HG03469 (cell line): ENCODE measurements around the gene HMG20B.
"Not testable (repeated sequence)": the region's sequence is repeated elsewhere in the genome, so short reads cannot be mapped to it uniquely, and the experiment has no call there.

ENCODE experiments used
- ATAC-seq: cut with Tn5 transposase; IDR thresholded peaks from one replicate; pipeline ENCODE4 v1.9.1; 2021; ENCODE audit warnings: mild to moderate bottlenecking, moderate library complexity, moderate number of reproducible peaks; ENCODE audit not compliant: unreplicated experiment

The HMG20B gene

GRCh38 chr19:3554254-3555083 is 18.3 kb upstream of the HMG20B start:
- no peak for ATAC-seq

- no peak for ATAC-seq
These were observed 16.9 kb upstream of the HMG20B start for GRCh38 chr19:3555653-3556422.

- no peak for ATAC-seq
These were observed 16.2 kb upstream of the HMG20B start for GRCh38 chr19:3556423-3556977.

- ATAC-seq = peak; percentile 10
These were observed 15.7 kb upstream of the HMG20B start for GRCh38 chr19:3556978-3557460.

- ATAC-seq = peak; percentile 62
These were observed 15.1 kb upstream of the HMG20B start, which contains the start of gene MFSD12 for GRCh38 chr19:3557461-3558248. TSS of gene MFSD12 (minus strand) at chr19:3557586. CDS start at chr19:3557403, 183 bp downstream.

GRCh38 chr19:3563709-3564524 is 8.8 kb upstream of the HMG20B start:
- no peak for ATAC-seq

GRCh38 chr19:3565139-3565538 is 7.6 kb upstream of the HMG20B start:
- no peak for ATAC-seq

GRCh38 chr19:3570042-3570441 is 2.7 kb upstream of the HMG20B start:
- not testable (repeated sequence) for ATAC-seq

GRCh38 chr19:3570606-3571011 is 2.1 kb upstream of the HMG20B start:
- no peak for ATAC-seq

- ATAC-seq = peak; percentile 76
These were observed 451 bp upstream of the HMG20B start for GRCh38 chr19:3572132-3572854.

GRCh38 chr19:3573162-3573857 is 566 bp downstream of the HMG20B start:
- ATAC-seq = no peak

- ATAC-seq = no peak
These were observed 1.3 kb downstream of the HMG20B start for GRCh38 chr19:3573858-3574637.

GRCh38 chr19:3575260-3575741 is 2.6 kb downstream of the HMG20B start:
- ATAC-seq = no peak

- ATAC-seq = no peak
These were observed 3.4 kb downstream of the HMG20B start for GRCh38 chr19:3575949-3576673.

- ATAC-seq = no peak
These were observed 4.1 kb downstream of the HMG20B start for GRCh38 chr19:3576696-3577443.

GRCh38 chr19:3577723-3578344 is 5.1 kb downstream of the HMG20B start:
- no peak for ATAC-seq
